NCI-H446 treated with DMSO at 0.1 percent for 48 hours (cell line): Measurements from ENCODE around the gene SRF.

ENCODE experiments used
- DNase-seq: peaks from one replicate; lab custom pipeline; 2025; lab: John Stamatoyannopoulos, UW

Gene SRF

GRCh38 chr6:43216200-43216599, 45.1 kb downstream of the SRF start:
- no peak for DNase-seq

- no peak for DNase-seq
Observed at GRCh38 chr6:43217351-43217750, 46.3 kb downstream of the SRF start.

- DNase-seq: no peak
Observed at GRCh38 chr6:43219119-43219518, 48.0 kb downstream of the SRF start.

GRCh38 chr6:43219814-43220213, 48.7 kb downstream of the SRF start:
- DNase-seq: no peak

GRCh38 chr6:43220439-43220951, 49.4 kb downstream of the SRF start:
- no peak for DNase-seq

GRCh38 chr6:43221046-43221972, 50.2 kb downstream of the SRF start:
- DNase-seq: no peak

GRCh38 chr6:43222418-43223059, 51.5 kb downstream of the SRF start:
- no peak for DNase-seq

- DNase-seq: no peak
Observed at GRCh38 chr6:43223175-43223574, 52.1 kb downstream of the SRF start.

GRCh38 chr6:43226192-43226851, 55.3 kb downstream of the SRF start:
- no peak for DNase-seq

GRCh38 chr6:43228951-43229802, 58.1 kb downstream of the SRF start, which contains the start of gene DNPH1:
TSS of gene DNPH1 (minus strand) at chr6:43229481. CDS start at chr6:43229456, 25 bp downstream.
- no peak for DNase-seq

- DNase-seq: no peak
Observed at GRCh38 chr6:43229803-43230620, 58.9 kb downstream of the SRF start.

- no peak for DNase-seq
Observed at GRCh38 chr6:43231053-43231452, 60.0 kb downstream of the SRF start.
